Stimulated activated CD8-positive, alpha-beta memory T cell treated with anti-CD3 and anti-CD28 coated beads, Interleukin-4, amount 100 ng/mL, for 1 hour (primary cell): Measurements from ENCODE around the gene HSPD1.
A peak's percentile ranks its signal among the peaks of the same experiment; 100 is the strongest.
"Not testable (repeated sequence)": the region's sequence is repeated elsewhere in the genome, so short reads cannot be mapped to it uniquely, and the experiment has no call there.

Experiments used
- DNase-seq, 2 donors: peaks; one replicate each; pipeline ENCODE4 v3.0.0-alpha.2; 2020; ENCODE audit warnings: low read depth in 2 of 2, low spot score in 1 of 2

The HSPD1 gene

GRCh38 chr2:197497326-197497725, 2.3 kb downstream of the HSPD1 start:
- no peak for DNase-seq

- DNase-seq = no peak
Measured at GRCh38 chr2:197496695-197497094, 2.9 kb downstream of the HSPD1 start.

- no peak for DNase-seq
Measured at GRCh38 chr2:197495433-197496134, 4.1 kb downstream of the HSPD1 start.

- DNase-seq = no peak
Measured at GRCh38 chr2:197487385-197487784, 12.3 kb downstream of the HSPD1 start.

- DNase-seq = no peak
Measured at GRCh38 chr2:197486175-197486574, 13.5 kb downstream of the HSPD1 start.

GRCh38 chr2:197484248-197484647, 15.4 kb downstream of the HSPD1 start:
- DNase-seq = not testable (repeated sequence)

- DNase-seq = no peak
Measured at GRCh38 chr2:197480165-197481036, 19.2 kb downstream of the HSPD1 start.

GRCh38 chr2:197477797-197478196, 21.8 kb downstream of the HSPD1 start:
- no peak for DNase-seq

GRCh38 chr2:197472166-197472565, 27.5 kb downstream of the HSPD1 start:
- DNase-seq = no peak

GRCh38 chr2:197464175-197464574, 35.5 kb downstream of the HSPD1 start:
- no peak for DNase-seq

- no peak for DNase-seq
Measured at GRCh38 chr2:197461057-197461456, 38.6 kb downstream of the HSPD1 start.

- no peak for DNase-seq
Measured at GRCh38 chr2:197460649-197461048, 39.0 kb downstream of the HSPD1 start.

GRCh38 chr2:197455428-197455827, 44.2 kb downstream of the HSPD1 start:
- no peak for DNase-seq

GRCh38 chr2:197454923-197455322, 44.7 kb downstream of the HSPD1 start:
- no peak for DNase-seq

GRCh38 chr2:197453914-197454398, 45.7 kb downstream of the HSPD1 start:
- no peak for DNase-seq

- peak; percentile 90 to 98 for DNase-seq
Measured at GRCh38 chr2:197453123-197453913, 46.3 kb downstream of the HSPD1 start, which contains the start of gene COQ10B. Gene COQ10B, plus strand, starts transcription at chr2:197453552. Its CDS starts 9 bp downstream, at chr2:197453561.

GRCh38 chr2:197452754-197453122, 46.9 kb downstream of the HSPD1 start:
- DNase-seq = no peak

- DNase-seq = not testable (repeated sequence)
Measured at GRCh38 chr2:197450935-197451358, 48.7 kb downstream of the HSPD1 start.

GRCh38 chr2:197450465-197450864, 49.2 kb downstream of the HSPD1 start:
- DNase-seq = no peak

GRCh38 chr2:197446844-197447243, 52.8 kb downstream of the HSPD1 start:
- no peak for DNase-seq

GRCh38 chr2:197445746-197446145, 53.9 kb downstream of the HSPD1 start:
- no peak for DNase-seq
